GM18526 (cell line): ENCODE results near the gene PTS.

ENCODE experiments used
- POLR2A ChIP-seq: IDR thresholded peaks from 3 replicates; pipeline ENCODE4 v1.6.1; 2011; ENCODE audit not compliant: insufficient read length; ENCODE audit errors: extremely low read depth

PTS gene

DNA sequence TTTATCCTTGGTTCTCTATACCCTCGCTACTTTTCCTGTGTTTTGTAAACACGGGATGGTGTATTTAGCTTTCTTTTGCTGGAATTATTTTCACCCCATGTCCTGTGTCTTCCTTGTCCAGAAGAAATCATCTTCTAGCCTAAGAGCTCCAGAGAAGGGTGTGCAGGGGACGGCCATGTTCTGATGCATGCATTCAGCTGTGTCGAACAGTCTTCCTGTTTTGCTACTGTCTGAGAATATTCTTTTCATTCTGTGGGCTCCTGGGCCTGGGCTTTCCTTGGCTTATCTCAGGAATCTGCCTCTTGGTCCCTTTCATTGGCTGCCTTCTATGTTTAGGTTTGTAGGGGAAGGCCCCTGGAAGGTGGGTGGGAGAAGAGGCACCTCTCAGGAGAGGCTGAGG, 45.0 kb downstream of the PTS start:
- TF ChIP-seq POLR2A = no peak

DNA sequence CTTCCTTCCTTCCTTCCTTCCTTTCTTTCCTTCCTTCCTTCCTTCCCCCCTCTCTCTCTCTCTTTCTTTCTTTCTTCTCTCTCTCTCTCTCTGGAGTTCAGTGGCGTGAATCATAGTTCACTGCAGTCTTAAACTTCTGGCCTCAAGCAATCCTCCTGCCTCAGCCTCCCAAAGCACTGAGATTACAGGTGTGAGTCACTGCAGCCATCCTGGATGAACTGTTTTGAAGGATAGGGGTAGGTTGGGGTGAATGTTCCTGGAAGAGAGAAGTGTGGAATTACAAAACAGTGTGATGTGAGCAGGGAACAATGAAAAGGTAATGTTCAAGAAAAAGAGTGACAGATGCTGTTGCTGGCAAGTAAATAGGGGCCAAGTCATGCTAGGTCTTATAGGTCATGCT, 46.8 kb downstream of the PTS start:
- TF ChIP-seq POLR2A = no peak

DNA sequence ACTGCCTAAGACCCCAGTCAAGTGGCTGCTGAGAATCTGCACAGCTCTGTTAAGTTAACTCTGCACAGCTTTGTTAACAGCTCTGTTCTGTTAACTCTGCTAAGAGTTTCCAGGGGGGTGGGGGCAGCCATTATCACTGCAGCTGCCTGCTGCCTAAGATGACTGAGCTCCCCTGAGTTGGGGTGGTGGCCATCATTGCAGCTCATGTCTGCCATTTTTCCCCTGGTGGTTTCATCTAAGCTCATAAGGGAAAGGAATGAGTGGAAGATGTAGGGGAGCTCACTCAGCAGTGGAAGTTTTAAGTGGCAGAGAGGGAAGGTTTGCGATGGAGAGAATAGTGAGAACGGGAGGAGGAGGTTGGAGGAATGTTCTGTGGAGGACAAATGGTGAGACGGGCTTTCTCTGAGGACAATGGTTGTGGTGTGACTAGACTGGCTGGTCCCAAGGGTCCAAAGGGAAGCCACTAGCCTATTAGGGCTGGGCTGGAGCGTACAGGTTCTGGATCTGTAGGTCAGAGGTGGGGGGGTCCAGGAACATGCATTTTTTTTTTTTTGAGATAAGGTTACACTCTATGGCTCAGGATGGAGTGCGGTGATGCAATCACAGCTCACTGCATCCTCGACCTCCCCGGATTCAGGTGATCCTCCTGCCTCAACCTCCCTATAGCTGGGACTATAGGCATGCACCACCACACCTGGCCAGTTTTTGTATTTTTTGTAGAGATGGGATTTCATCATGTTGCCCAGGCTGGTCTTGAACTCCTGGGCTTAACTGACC, 48.0 kb downstream of the PTS start:
- TF ChIP-seq POLR2A = no peak

DNA sequence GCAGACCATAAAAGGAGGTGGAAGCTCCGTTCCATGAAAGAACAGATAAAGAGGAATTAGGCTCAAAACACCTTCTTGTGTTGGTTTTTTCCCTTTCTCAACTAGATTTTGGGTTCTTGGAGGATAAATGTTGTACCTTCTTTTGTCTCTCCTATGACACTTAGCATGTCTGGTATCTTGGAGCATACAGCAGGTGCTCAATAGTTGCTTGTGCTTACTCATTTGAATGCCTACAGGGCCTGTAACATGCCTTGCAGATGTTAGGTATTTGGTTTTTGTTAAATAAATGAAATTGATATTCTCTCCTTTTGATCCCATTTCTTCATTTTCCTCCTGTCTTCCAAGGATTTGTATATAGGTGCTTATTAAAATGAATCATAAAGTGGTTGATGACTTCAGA, 50.8 kb downstream of the PTS start:
- no peak for TF ChIP-seq POLR2A

DNA sequence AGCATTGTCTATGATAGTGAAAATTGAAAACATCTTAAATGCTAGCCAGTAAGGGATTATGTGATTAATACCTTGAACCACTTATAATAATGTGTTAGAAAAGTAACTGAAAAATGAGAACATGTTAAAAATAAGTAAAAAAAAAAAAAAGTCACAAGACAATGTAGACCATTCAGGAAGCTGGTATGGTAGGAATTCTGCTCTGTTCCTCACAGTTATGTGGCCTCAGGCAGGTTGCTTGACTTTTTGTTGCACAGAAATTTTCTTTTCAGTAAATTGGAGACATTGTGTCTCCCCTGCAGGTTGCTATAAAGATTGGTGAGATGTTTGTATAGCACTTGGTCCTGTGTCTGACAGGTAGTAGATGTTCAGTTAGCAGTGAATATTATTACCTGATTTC, 51.7 kb downstream of the PTS start:
- TF ChIP-seq POLR2A = no peak

DNA sequence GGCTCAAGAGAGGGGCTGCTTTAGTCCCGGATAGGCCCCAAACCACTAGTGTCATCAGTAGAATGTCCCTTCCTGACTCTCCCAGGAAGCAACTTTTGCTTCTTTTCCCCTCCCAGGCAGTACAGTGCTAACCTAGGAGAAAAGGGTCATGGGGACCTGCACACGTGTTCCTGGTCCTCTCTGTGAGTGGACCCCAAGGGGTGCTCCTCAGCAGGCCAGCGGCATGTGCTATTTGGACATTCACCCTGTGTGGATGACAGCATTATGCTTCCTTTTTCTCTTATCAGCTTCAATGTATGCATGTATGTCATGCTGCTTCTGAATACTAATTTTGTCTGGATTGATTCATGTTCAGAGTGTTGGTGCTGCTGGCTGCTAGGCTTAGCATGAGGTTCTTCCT, 52.6 kb downstream of the PTS start:
- TF ChIP-seq POLR2A = no peak

DNA sequence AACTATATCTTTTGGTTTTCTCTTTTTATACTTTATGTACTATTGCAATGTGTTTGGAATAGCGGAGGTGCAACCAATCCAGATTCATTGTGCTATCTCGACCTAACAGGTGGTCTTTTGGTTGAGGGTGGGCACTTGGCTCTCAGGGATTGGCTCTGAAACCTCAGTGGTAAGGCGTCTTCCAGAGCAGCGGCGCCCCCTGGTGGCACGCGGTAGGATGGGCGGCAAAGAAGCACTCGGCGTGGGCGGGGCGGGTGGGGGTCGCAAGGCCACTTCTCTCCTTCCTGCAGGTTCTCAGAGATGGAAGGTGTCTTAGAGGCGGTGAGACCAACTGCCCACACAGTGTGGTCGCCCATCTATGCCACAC, 53.7 kb downstream of the PTS start:
- no peak for TF ChIP-seq POLR2A

DNA sequence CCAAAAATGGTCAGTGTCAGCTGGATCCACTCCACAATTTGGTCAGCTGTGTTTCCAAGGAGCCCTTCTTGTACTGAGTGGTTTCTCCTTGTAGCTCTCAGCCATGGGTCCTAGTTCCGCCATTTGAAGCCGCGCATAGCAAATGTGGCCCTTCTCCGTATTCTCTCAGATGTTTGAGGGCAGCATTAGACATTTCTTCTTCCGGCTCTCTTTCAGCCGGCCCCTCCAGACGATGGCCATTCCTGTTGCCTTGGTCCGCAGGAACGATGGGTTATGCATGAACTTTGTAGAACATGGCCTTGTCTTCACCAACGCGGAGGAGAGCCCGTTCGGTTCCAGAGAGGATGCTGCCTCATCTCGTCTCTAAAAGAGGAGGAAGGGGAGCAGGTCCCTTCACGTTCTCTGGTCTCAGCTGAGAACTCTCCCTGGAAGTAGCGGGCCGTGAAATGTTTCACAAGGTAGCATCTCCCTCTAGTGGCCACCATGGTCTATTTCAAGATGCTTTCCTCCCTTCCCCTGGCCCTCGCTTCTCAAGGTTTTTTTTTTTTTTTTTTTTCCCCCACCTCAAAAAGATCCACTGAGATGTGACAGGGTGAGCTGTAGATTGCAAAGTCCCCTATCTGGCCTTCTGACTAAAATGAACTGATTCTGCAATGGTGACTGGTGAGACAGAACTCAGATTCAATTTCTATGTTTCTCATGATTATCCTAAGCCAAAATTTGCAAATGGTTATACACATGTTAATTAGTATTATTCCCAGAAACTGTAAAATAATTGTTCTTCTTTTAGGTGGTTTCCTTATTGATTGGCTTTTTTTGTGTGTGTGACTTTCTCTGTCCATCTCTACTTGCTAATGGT, 54.3 kb downstream of the PTS start:
- no peak for TF ChIP-seq POLR2A

DNA sequence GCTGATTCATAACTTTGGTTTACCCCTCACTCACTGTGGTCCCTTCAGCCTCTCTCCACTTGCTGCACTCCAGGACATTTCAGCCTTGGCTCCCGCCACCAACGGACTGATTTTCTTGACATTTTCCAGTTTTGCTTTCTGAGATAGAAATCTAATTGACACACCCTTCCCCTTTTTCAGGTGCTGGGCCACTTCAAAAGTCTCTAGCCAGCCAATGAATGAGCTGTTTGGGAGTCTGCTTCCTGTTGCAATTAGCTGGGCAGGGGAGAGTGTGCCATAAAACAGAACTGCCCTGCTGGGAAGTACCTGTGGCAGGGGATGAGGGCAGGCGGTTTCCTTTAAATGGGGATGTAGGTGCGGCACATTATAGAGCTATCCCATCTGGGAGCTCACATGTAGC, 55.5 kb downstream of the PTS start:
- no peak for TF ChIP-seq POLR2A
